IgD-negative memory B cell (primary cell): ENCODE measurements around the gene ARF4. TPM values are rescaled to one million over a fixed set of nuclear protein-coding genes. Genes with fewer than 3 reads are reported as not detected.

ENCODE experiments used
- H3K27ac Mint-ChIP-seq, 3 donors: one replicate each; pipeline ENCODE4 v1.8.0; 2020 to 2022; ENCODE audit warnings: mild to moderate bottlenecking in 3 of 3, mixed read lengths in 3 of 3, moderate library complexity in 1 of 3
- H3K27me3 Mint-ChIP-seq: one replicate; pipeline ENCODE4 v1.8.0; 2021; ENCODE audit warnings: mixed read lengths
- H3K36me3 Mint-ChIP-seq: one replicate; pipeline ENCODE4 v1.8.0; 2020; ENCODE audit warnings: mild to moderate bottlenecking, mixed read lengths
- H3K4me1 Mint-ChIP-seq, 3 donors: one replicate each; pipeline ENCODE4 v1.8.0; 2020 to 2022; ENCODE audit warnings: mixed read lengths in 3 of 3, mild to moderate bottlenecking in 1 of 3
- H3K4me3 Mint-ChIP-seq, 4 donors: one replicate each; pipeline ENCODE4 v1.8.0; 2020 to 2022; ENCODE audit warnings: mild to moderate bottlenecking in 4 of 4, mixed read lengths in 4 of 4, moderate library complexity in 3 of 4
- H3K9me3 Mint-ChIP-seq, 3 donors: one replicate each; pipeline ENCODE4 v1.8.0; 2020 to 2021; ENCODE audit warnings: mixed read lengths in 3 of 3, mild to moderate bottlenecking in 1 of 3
- polyA plus RNA-seq: library from polyadenylated mRNA; unstranded; fragments of 300-500 nt; fragmentation: Illumina TruSeq; gene quantifications from one replicate; pipeline ENCODE4 v1.2.3, GENCODE V29; 2021

The ARF4 gene
- polyA plus RNA-seq, 1 donor from 2014 or later = 114 TPM

GRCh38 chr3:57556459-57557084 lies 40.6 kb downstream of the ARF4 start:
- Mint-ChIP-seq H3K27ac (peak overlapping the region; percentile 87 to 99 (median 98)), H3K4me3 (peak overlapping the region; percentile 87 to 96 (median 96)), H3K27me3 (no peaks in the 10 kb centered on the region), H3K9me3 (no peaks in the 10 kb centered on the region), H3K36me3 (peaks cover 2% of the 10 kb centered on the region), H3K4me1 (peaks cover 23 to 40% (median 32%) of the 10 kb centered on the region in 3 donors)

- no peaks in the 10 kb centered on the region for H3K27me3 Mint-ChIP-seq
- peaks cover 23 to 40% (median 29%) of the 10 kb centered on the region in 3 donors for H3K4me1 Mint-ChIP-seq
- H3K4me3 Mint-ChIP-seq = peak within 1 kb of the TSS; percentile 87 to 96 (median 96)
- no peaks in the 10 kb centered on the region for H3K9me3 Mint-ChIP-seq
- peak within 1 kb of the TSS; percentile 87 to 99 (median 98) for H3K27ac Mint-ChIP-seq
- H3K36me3 Mint-ChIP-seq = peaks cover 2% of the 10 kb centered on the region
Observed at GRCh38 chr3:57555738-57556458, 41.2 kb downstream of the ARF4 start, which contains the start of gene PDE12. PDE12 (plus strand) TSS chr3:57556274; CDS start chr3:57556380, 106 bp downstream.

- Mint-ChIP-seq H3K36me3 (peaks cover 2% of the 10 kb centered on the region), H3K4me3 (peak overlapping the region; percentile 87 to 96 (median 96)), H3K4me1 (peaks cover 21 to 40% (median 26%) of the 10 kb centered on the region in 3 donors), H3K27me3 (no peaks in the 10 kb centered on the region), H3K27ac (peak overlapping the region; percentile 87 to 99 (median 98)), H3K9me3 (no peaks in the 10 kb centered on the region)
Observed at GRCh38 chr3:57555306-57555705, 41.8 kb downstream of the ARF4 start.

- H3K36me3 Mint-ChIP-seq = peaks cover 3% of the 10 kb centered on the region
- H3K27me3 Mint-ChIP-seq = peaks cover 3% of the 10 kb centered on the region
- H3K27ac Mint-ChIP-seq = no peak overlapping the region
- H3K9me3 Mint-ChIP-seq = no peaks in the 10 kb centered on the region
- H3K4me1 Mint-ChIP-seq = peaks cover 2 to 10% (median 9%) of the 10 kb centered on the region in 3 donors
- H3K4me3 Mint-ChIP-seq = no peak overlapping the region
Observed at GRCh38 chr3:57546616-57547015, 50.5 kb downstream of the ARF4 start.

GRCh38 chr3:57545636-57546268 lies 51.4 kb downstream of the ARF4 start:
- H3K4me1 Mint-ChIP-seq = peaks cover 2 to 10% (median 9%) of the 10 kb centered on the region in 3 donors
- H3K4me3 Mint-ChIP-seq = no peak overlapping the region
- H3K36me3 Mint-ChIP-seq = peaks cover 5% of the 10 kb centered on the region
- H3K9me3 Mint-ChIP-seq = no peaks in the 10 kb centered on the region
- H3K27me3 Mint-ChIP-seq = peaks cover 3% of the 10 kb centered on the region
- no peak overlapping the region for H3K27ac Mint-ChIP-seq

DNA sequence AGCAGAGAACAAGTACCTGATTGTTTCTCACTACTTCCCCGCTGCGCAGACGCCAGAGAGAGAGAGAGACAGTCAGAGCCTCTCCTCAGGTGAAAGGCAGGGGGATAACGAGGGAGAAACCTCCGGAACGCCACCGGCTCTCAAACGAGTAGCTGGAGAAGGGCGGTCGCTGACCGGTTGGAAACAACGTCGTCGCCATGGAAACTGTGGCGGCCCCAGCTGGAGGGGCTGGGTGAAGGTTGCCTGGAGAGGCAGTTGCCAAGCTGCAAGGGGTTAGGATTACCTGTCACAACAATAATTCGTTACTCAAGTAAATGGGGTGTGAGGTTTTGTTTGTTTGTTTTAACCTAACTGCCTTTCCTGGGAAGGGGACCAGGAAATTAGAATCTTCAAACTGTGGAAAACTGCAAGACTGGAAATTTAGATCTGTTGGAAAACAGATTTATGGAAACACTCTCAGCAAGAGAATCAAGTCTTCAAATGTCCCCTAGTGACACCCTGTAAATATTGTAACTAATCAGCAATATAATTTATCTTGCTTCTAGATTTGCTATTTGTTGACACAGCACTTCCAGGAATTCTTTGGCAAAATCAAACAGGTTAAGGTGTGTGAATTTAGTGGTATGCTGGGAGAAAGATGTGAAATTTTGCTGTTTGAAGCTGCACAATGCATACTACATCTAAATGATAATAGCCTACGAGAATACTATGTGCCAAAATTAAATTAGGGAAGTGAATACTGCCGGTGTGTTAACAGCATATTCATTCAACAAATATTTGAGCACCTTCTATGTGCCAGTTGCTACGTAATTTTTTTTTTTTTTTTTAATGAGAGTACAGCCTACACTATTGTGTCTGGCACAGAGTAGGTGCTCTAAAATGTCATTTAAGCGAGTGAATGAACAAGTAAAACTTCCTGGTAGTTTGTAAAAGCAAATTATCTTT lies 52.7 kb downstream of the ARF4 start, which contains the start of gene DNAH12:
DNAH12 (minus strand) TSS at position 164 of the 945 bp plus-strand sequence. CDS start 1,474 bp downstream, outside the sequence.
- peak within 1 kb of the TSS in 3 of 4 donors; percentile 46 to 76 (median 68) for H3K4me3 Mint-ChIP-seq
- H3K27ac Mint-ChIP-seq = no peak within 1 kb of the TSS
- H3K9me3 Mint-ChIP-seq = no peaks in the 10 kb centered on the region
- H3K36me3 Mint-ChIP-seq = peaks cover 5% of the 10 kb centered on the region
- H3K4me1 Mint-ChIP-seq = peaks cover 2 to 10% (median 9%) of the 10 kb centered on the region in 3 donors
- peaks cover 3% of the 10 kb centered on the region for H3K27me3 Mint-ChIP-seq

DNA sequence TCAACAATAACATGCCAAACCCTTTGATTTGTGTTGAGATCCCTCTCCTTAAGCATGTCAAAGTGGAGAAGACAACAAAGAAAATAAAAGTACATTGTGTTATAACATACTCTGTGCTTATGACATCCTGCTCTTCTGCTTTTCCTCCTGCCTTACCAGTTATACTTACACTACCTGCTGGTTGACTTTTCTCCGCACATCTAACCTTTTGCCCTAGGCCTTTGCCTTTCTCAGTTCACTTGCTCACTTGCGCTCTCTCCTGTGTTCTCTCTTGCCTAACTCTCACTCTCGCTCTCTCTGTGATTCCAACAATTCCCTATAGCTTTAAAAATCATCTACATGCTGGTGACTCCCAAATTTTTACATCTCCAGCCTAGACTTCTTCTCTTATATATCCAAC lies 58.7 kb downstream of the ARF4 start:
- no peak overlapping the region for H3K4me3 Mint-ChIP-seq
- peaks cover 2 to 6% (median 6%) of the 10 kb centered on the region in 3 donors for H3K9me3 Mint-ChIP-seq
- H3K27me3 Mint-ChIP-seq = no peaks in the 10 kb centered on the region
- H3K36me3 Mint-ChIP-seq = peaks cover 8% of the 10 kb centered on the region
- no peak overlapping the region for H3K27ac Mint-ChIP-seq
- no peaks in the 10 kb centered on the region for H3K4me1 Mint-ChIP-seq

- Mint-ChIP-seq H3K9me3 (peaks cover 1 to 4% (median 4%) of the 10 kb centered on the region in 3 donors), H3K36me3 (peaks cover 2% of the 10 kb centered on the region), H3K4me1 (no peaks in the 10 kb centered on the region), H3K27me3 (no peaks in the 10 kb centered on the region), H3K27ac (no peak overlapping the region), H3K4me3 (no peak overlapping the region)
Observed at GRCh38 chr3:57530071-57530608, 67.0 kb downstream of the ARF4 start.

Other genes with a start within 250 kb of the ARF4 start
- not detected for gene DNAH12, start 53.0 kb downstream of the ARF4 start, polyA plus RNA-seq
- 14.7 TPM for gene PDE12, start 41.1 kb downstream of the ARF4 start, polyA plus RNA-seq
- 25.5 TPM for gene DENND6A, start 95.7 kb upstream of the ARF4 start, polyA plus RNA-seq
- gene SLMAP, start 159.0 kb upstream of the ARF4 start, polyA plus RNA-seq = 17.6 TPM